ENCODE measurements around the gene PLEKHD1. TPM values are rescaled to one million over a fixed set of nuclear protein-coding genes. Genes with fewer than 3 reads are reported as not detected.

PLEKHD1 gene
- total and polyA plus RNA-seq, 2 of the 8 experiments (the other 6 are each of a cell fraction or from before 2014, with no cell fraction given), result 0.24 to 0.48 TPM

DNA sequence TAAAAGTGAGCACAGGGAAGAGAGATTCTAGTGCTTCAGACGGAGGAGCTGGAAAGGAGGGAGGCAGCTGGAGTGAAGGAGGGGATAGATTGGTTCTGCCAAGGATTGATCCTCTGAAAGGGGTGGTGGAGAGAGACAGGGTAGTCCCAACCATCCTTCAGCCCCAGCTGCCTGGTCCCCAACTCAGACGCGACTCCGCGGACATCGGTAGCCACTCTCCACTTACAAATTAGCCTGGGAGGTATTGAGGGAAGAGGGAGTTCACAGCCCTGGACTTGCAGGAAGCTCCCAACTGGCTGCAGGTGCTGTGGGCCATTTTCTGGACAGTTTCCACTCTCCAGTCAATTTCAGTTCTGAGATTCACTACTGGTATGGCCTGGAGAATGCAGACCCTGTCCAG, 1.2 kb downstream of the PLEKHD1 start (continued):
- TF ChIP-seq, protein P1, sequence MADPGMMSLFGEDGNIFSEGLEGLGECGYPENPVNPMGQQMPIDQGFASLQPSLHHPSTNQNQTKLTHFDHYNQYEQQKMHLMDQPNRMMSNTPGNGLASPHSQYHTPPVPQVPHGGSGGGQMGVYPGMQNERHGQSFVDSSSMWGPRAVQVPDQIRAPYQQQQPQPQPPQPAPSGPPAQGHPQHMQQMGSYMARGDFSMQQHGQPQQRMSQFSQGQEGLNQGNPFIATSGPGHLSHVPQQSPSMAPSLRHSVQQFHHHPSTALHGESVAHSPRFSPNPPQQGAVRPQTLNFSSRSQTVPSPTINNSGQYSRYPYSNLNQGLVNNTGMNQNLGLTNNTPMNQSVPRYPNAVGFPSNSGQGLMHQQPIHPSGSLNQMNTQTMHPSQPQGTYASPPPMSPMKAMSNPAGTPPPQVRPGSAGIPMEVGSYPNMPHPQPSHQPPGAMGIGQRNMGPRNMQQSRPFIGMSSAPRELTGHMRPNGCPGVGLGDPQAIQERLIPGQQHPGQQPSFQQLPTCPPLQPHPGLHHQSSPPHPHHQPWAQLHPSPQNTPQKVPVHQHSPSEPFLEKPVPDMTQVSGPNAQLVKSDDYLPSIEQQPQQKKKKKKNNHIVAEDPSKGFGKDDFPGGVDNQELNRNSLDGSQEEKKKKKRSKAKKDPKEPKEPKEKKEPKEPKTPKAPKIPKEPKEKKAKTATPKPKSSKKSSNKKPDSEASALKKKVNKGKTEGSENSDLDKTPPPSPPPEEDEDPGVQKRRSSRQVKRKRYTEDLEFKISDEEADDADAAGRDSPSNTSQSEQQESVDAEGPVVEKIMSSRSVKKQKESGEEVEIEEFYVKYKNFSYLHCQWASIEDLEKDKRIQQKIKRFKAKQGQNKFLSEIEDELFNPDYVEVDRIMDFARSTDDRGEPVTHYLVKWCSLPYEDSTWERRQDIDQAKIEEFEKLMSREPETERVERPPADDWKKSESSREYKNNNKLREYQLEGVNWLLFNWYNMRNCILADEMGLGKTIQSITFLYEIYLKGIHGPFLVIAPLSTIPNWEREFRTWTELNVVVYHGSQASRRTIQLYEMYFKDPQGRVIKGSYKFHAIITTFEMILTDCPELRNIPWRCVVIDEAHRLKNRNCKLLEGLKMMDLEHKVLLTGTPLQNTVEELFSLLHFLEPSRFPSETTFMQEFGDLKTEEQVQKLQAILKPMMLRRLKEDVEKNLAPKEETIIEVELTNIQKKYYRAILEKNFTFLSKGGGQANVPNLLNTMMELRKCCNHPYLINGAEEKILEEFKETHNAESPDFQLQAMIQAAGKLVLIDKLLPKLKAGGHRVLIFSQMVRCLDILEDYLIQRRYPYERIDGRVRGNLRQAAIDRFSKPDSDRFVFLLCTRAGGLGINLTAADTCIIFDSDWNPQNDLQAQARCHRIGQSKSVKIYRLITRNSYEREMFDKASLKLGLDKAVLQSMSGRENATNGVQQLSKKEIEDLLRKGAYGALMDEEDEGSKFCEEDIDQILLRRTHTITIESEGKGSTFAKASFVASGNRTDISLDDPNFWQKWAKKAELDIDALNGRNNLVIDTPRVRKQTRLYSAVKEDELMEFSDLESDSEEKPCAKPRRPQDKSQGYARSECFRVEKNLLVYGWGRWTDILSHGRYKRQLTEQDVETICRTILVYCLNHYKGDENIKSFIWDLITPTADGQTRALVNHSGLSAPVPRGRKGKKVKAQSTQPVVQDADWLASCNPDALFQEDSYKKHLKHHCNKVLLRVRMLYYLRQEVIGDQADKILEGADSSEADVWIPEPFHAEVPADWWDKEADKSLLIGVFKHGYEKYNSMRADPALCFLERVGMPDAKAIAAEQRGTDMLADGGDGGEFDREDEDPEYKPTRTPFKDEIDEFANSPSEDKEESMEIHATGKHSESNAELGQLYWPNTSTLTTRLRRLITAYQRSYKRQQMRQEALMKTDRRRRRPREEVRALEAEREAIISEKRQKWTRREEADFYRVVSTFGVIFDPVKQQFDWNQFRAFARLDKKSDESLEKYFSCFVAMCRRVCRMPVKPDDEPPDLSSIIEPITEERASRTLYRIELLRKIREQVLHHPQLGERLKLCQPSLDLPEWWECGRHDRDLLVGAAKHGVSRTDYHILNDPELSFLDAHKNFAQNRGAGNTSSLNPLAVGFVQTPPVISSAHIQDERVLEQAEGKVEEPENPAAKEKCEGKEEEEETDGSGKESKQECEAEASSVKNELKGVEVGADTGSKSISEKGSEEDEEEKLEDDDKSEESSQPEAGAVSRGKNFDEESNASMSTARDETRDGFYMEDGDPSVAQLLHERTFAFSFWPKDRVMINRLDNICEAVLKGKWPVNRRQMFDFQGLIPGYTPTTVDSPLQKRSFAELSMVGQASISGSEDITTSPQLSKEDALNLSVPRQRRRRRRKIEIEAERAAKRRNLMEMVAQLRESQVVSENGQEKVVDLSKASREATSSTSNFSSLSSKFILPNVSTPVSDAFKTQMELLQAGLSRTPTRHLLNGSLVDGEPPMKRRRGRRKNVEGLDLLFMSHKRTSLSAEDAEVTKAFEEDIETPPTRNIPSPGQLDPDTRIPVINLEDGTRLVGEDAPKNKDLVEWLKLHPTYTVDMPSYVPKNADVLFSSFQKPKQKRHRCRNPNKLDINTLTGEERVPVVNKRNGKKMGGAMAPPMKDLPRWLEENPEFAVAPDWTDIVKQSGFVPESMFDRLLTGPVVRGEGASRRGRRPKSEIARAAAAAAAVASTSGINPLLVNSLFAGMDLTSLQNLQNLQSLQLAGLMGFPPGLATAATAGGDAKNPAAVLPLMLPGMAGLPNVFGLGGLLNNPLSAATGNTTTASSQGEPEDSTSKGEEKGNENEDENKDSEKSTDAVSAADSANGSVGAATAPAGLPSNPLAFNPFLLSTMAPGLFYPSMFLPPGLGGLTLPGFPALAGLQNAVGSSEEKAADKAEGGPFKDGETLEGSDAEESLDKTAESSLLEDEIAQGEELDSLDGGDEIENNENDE (IDR thresholded peaks at IDR 0.05; ENCODE audit: insufficient replicate concordance, low read length), result no peak
- TF ChIP-seq KDM4A (IDR thresholded peaks at IDR 0.05; ENCODE audit: low read depth, low read length, severe bottlenecking) (no peak), PHF8 (conservative IDR thresholded peaks at IDR 0.05; ENCODE audit: low read depth, low read length) (no peak), RBBP5 (IDR thresholded peaks at IDR 0.05; ENCODE audit: borderline replicate concordance, low read depth, low read length) (no peak), CBX8 (IDR thresholded peaks at IDR 0.05; ENCODE audit: borderline replicate concordance, low read depth, low read length) (no peak)
